Non-pigmented ciliary epithelial cell (primary cell): ENCODE data around the gene PITPNC1.

ENCODE experiments used
- DNase-seq: peaks from one replicate; pipeline ENCODE4 v3.0.0-alpha.2; 2010; ENCODE audit warnings: low read depth

PITPNC1 gene

GRCh38 chr17:67733449-67733848 lies 356.4 kb downstream of the PITPNC1 start:
- DNase-seq = no peak

GRCh38 chr17:67737145-67737544 lies 360.1 kb downstream of the PITPNC1 start:
- DNase-seq = no peak

GRCh38 chr17:67742025-67742424 lies 364.9 kb downstream of the PITPNC1 start:
- DNase-seq = no peak
